Right forelimb (tissue), 1 donor: Measurements from ENCODE around the gene RFNG.

Experiments used
- DNase-seq: peaks from one replicate; pipeline ENCODE4 v3.0.0-alpha.2; 2018

RFNG gene

DNA sequence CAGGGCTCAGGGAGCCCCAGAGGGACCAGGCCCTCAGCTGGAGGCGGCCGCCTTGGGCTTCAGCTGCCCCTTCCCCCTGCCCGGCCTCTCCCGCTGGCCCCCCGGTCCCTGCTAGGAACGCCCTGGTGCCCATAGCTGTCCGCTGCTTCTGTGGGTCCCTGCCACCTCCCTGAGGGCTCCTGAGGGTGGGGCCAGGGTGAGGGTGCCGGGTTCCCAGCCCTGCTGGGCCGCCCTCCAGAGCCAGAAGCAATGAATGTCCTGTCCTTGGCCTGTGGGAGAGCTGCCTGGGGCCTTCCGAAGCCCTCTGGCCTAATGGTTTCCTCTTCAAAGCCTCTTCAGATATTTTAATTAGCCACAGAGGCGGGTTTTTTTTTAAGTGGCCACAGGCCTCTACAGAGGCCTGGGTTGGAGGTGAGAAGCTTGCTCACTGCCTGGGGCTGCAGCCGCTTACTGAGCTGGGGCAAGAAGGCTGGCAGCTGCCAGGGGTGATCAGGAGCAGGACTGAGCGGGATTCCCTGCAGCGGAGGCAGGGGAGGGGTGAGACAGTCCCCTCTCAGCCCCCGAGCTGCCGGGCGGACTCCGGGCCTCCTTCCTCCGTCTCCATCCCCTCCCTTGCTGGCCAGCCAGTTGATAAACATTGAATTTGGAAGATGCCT is 38.8 kb downstream of the RFNG start:
- no peak for DNase-seq

DNA sequence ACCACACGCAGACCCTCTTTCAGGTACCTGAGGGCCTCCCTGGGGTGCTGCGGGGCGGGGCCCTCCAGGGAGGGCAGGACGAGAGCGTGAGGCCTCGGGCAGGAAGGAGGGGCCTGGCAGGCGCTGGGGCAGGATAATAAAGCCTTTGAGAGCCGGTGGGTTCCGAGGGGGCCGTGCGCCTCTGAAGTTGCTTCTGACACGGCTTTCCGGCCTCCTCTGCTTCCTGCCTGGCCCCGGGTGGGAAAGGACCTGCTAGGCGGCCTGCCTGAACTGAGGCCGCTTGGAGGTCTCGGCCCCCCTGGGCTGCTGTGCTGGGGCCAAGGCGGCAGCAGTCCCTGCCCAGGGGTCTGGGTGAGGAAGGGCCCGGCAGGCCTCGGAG is 39.4 kb downstream of the RFNG start:
- DNase-seq, result no peak

DNA sequence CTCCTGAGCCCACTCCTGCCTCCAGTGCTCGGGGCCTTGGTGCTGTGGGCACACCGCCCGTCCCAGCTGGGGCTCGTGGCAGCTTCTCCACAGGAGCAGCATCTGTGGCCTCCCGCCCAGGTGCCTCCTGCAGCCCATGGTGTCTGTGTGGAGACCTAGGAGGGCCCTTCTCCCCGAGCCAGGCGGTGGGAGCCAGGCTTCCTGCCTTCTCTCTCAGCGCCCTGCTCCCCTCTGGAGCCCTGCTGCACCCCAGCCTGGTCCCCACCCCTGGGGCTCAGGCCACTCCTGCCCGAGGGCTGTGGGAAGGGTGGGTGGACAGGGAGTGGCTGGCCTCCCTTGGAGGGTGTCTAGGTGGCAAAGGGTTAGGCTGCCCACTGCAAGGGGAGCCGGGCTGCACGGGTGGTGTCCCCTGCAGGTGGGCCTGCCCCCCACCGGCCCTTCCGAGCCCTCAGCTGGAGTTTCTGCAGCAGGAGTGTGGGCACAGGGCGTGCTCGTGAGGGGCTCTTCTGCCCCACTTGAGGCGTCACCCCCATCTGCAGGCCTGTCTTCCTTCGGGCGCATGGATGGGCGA is 39.9 kb downstream of the RFNG start:
- no peak for DNase-seq

DNA sequence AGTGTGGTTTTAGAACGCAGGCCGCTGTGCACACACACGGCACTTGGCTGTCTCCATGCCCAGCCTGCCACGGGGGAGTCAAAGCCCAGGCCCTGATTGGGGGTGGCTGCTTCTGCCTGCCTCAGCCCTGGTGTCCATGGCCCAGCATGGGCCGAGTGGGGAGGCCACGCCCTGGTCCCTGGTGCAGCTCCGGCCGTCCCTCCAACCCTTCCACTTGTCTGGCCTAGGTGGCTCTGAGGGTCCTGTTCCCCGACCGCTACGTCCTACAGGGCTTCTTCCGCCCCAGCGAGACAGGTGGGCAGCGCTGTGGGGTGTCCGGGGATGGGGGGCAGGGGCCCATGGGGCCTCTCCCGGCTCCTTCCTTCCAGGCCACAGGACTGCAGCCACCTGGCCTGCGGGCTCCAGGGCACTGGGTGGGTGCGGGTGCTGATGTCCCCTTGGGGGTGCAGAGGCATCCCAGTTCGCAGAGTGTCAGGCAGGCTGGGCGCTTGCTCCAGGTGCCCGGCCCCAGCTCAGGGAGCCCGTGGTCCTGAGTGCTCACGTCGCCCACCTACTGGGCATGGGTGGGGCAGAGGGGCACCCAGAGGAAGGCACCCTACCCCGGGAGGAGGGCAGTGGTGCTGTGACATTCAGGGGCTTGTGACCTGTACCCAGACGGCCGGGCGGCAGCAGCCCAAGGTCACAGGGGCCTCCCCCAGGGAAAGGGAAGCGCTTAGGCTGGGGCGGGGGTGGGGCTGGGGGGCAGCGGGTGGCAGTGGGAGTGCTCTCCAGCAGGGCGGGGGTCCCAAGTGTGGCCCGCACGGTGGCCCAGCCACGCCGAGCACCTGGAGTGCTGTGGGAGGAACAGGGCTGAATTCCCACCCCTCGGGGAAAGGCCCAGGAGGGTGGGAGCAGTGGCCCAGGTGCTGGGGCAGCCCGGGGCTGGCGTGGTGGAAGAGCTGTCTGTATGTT is 40.8 kb downstream of the RFNG start:
- DNase-seq, result no peak

DNA sequence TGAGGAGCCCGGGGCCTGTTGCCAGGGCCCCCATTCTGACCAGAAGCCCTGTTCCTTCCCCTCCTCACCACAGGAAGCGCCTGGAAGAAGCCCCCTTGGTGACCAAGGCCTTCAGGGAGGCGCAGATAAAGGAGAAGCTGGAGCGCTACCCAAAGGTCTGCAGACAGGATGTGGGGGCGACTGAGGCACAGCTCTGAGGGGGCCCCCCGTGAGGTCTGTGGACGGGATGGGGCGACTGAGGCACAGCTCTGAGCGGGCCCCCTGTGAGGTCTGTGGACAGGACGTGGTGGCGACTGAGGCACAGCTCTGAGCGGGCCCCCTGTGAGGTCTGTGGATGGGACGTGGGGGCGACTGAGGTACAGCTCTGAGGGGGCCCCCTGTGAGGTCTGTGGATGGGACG is 42.2 kb downstream of the RFNG start:
- no peak for DNase-seq

DNA sequence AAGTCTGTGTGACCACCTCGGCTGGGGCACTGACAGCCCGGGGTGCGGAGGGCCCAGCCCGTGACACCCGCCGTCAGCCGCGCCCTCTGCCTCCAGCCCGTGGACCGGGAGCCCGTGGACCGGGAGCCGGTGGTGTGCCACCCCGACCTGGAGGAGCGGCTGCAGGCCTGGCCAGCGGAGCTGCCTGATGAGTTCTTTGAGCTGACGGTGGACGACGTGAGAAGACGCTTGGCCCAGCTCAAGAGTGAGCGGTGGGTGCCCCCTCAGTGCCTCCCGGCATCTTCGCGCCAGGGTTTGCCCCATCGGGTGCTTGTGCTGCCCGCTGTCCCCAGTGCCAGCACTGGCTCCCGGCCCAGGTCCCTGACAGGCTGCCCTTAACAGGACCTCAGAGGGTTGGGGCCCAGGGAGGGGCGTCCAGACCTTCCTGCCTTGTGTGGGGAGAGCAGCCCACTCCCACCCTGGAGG is 42.6 kb downstream of the RFNG start:
- DNase-seq, result no peak

- no peak for DNase-seq
Measured at GRCh38 chr17:82008258-82008940, 43.2 kb downstream of the RFNG start.

DNA sequence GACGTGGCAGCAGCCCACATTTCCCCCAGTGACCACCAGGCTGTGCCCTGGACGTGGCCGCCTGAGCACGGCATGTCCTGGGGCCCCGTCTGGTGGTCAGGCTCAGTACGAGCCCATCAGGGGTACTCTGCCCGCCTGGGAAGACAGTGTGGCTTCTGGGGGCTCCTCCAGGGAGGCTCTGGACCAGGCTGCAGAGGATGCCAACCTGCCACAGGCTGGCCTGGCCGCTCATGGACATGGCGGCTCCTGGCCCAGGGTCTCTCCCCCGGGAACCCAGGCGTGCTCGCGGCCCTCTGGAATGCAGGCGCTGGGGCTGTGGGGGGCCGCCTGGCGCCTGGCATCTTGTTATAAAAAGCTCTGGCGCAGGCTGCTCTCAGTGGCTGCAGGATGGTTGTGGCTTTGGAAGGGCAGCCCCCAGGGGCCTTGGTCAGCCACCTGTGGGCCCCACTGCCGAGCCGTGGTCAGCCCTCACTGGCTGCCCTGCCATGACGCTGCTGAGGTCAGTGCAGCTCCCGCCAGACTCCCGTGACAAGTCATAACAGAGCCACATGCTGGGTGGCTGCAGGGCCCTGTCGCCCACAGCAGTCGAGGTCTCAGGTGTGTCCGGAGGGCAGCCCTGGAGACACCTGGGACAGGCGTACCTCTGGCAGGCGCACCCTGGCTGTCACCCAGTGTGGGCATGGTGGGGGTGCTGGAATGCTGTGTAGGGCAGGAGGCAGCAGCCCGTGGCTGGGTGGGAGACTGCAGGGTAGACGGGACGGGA is 43.9 kb downstream of the RFNG start:
- no peak for DNase-seq

GRCh38 chr17:82007228-82007494 is 44.5 kb downstream of the RFNG start:
- no peak for DNase-seq

DNA sequence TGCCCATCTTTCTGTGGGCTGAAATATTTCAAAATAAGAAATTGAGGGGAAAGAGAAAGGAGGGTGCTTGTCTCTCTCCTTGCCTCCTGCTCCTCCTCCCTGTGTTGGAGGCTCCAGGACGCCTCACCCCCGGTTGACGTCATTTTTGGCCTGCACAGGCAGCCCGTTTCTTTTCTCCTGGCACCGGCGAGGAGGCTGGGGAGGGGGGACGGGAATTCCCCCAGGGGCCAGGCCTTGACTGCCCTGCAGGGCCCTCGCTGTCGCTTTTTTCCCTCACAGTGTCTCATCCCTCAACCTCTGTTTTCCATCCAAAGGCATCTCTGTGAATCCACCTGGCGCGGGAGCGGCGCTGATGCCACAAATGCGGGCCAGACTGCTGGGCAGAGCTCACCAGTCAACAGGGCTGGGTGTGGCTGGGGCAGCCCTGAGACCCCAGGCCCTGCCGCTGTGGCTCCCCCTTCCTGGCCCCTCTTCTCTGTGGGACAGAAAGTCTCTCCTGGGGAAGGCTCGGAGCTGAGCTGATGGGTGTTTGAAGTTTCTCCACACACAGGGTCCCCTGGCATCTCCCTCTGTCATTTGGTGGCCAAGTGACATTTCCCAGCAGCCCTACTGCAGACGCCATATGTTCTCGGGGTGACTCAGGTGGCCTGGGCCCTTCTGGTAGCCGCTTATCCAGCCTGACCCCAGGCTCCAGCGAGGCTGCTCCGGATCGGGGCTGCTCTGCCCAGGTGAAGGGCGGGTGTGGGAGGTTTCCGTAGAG is 45.0 kb downstream of the RFNG start:
- no peak for DNase-seq

- no peak for DNase-seq
Measured at GRCh38 chr17:82005701-82006348, 45.8 kb downstream of the RFNG start.

GRCh38 chr17:82004517-82005455 is 46.8 kb downstream of the RFNG start:
- DNase-seq, result no peak

DNA sequence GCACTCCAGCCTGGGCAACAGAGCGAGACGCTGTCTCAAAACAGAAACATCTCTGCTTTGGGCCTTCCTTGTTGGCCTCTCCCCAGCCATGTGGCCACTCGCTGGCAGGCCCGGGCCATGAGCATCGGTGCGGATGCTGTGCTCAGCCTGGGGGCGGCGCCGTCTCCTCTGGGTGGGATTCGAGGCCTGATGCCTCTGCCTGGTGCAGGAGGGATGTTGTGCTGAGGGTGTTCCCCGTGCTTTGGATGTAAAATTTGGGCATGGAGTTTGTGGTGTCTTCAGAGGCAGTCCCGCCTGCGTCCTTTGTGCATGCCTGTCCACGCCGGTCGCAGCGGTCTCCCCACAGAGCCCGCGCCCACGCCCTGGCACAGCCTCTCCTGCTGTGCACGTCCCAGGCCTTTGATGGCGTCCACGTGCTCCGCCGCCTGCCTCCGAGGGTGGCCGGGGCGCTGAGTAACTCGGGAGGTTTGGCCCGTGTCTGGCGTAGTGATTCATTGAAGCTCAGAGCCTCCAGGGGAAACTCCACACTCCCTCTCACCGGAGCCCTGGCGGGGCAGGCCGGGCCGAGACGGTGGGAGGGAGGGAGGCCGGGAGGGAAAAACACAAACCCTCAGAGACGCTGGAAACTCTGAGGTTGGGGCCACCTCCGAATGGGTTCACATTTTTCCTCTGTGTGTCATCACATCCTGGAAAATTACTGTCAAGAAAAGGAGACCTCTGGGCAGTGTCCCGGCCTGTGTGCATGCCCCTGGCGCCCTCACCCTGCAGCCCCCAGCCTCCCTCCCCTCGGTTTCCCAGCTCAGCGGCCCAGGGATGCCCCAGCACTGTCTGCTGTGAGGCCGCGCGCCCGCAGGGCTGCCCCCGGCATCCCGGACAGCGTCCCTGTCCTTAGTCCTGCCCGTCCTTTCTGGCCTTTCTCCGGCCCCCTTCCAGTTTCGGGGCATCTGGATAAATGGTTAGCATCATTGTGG is 47.9 kb downstream of the RFNG start:
- peak; percentile 75 for DNase-seq

DNA sequence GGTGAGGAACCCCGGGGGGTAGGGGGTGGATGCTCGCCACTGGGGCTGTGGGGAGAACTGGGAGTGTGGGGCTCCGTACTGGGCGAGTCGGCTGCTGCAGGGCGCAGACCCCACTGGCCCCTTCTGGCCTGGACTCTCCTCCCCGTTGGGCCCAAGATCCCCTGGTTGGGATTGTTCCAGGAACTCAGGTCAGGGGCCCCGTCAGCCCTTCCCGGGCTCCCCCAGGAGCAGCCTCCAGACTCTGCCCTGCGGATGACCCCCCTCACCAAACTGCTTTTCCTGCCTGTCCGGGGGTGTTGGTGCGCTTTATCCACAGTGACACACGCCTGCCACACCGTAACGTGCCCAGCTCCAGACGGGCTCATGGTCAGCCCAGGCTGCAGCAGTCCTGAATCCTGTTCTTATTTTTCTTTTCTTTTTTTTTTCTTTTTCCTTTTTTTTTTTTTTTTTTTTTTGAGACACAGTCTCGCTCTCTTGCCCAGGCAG is 50.0 kb downstream of the RFNG start:
- no peak for DNase-seq

- DNase-seq, result no peak
Measured at GRCh38 chr17:82000803-82001570, 50.6 kb downstream of the RFNG start.

GRCh38 chr17:81999976-82000802 is 51.4 kb downstream of the RFNG start:
- DNase-seq, result no peak

DNA sequence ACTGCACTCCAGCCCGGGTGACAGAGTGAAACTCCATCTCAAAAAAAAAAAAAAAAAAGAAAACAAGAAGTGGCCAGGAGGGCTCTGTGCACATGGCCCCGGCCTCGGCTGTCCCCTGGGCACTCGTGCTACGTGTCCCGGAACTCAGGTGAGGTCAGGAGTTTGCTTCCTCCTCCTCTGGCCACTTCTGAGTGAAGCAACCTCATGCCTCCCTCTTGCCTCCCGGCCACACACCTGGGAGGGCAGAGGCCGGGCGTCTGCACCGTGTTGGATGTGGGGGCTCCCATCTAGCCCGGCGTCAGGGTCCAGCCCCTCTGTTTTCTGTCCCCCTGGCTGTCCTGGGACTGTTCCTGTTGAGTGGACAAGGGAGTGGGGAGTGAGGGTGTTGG is 52.0 kb downstream of the RFNG start:
- no peak for DNase-seq
